Stomach (tissue), 4 donors: Measurements from ENCODE around the gene ADSS1.

Source experiments
- CTCF ChIP-seq, 7 experiments: fragments of 450-650 bp in 4 of 7; fragments of 200-600 bp in 3 of 7; sonication (generic) in 3 of 7; IDR thresholded peaks; one replicate each; pipeline ENCODE4 v1.5.1; 2016 to 2019; ENCODE audit warnings: antibody characterized with exemption in 7 of 7, control low read depth in 2 of 7, mild to moderate bottlenecking in 1 of 7
- EP300 ChIP-seq: sonication (generic); formaldehyde crosslinking; IDR thresholded peaks from one replicate; pipeline ENCODE4 v1.6.1; 2017; ENCODE audit warnings: antibody characterized with exemption
- POLR2AphosphoS5 ChIP-seq, 3 donors: sonication (generic); formaldehyde crosslinking; IDR thresholded peaks; one replicate each; pipeline ENCODE4 v1.6.1; 2016; ENCODE audit warnings: antibody characterized with exemption in 3 of 3

DNA sequence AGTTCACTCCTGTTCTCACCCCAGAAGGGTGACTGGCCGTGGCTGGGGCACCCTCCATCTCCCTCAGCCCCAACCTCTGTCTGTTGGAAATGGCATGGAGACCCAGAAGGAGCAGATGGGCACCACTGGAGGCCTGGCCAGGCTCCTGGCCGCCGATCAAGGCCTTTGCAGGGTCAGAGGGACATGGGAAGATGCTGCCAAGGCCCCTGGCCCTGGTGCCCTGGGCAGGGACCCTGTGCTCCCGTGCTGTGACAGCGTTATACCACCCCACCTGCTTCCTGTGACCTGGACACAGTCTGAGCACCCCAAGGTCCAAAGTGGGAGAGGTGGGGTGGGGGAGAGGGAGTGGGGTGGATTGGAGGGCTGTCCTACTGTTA is 31.1 kb upstream of the ADSS1 start:
- TF ChIP-seq CTCF (IDR thresholded peaks at IDR 0.05) (no peak), POLR2AphosphoS5 (IDR thresholded peaks at IDR 0.05) (no peak), EP300 (no peak)
